Measurements from ENCODE around the gene LLCFC1.

LLCFC1 gene

GRCh38 chr7:142925413-142925812, 13.9 kb upstream of the LLCFC1 start:
- no peak overlapping the region for H3K27ac Mint-ChIP-seq

GRCh38 chr7:142927085-142927745, 12.1 kb upstream of the LLCFC1 start:
- Mint-ChIP-seq H3K9me3 (no peaks in the 10 kb centered on the region), H3K4me1 (ENCODE audit: low read depth) (no peaks in the 10 kb centered on the region), H3K27ac (no peak overlapping the region), H3K27me3 (no peaks in the 10 kb centered on the region), H3K4me3 (no peak overlapping the region), H3K36me3 (ENCODE audit: low read depth) (no peaks in the 10 kb centered on the region)

More at GRCh38 chr7:142925413-142925812, 13.9 kb upstream of the LLCFC1 start:
- Mint-ChIP-seq H3K9me3 (no peaks in the 10 kb centered on the region), H3K4me1 (ENCODE audit: low read depth) (no peaks in the 10 kb centered on the region), H3K36me3 (ENCODE audit: low read depth) (no peaks in the 10 kb centered on the region), H3K27me3 (no peaks in the 10 kb centered on the region), H3K4me3 (no peak overlapping the region)

DNA sequence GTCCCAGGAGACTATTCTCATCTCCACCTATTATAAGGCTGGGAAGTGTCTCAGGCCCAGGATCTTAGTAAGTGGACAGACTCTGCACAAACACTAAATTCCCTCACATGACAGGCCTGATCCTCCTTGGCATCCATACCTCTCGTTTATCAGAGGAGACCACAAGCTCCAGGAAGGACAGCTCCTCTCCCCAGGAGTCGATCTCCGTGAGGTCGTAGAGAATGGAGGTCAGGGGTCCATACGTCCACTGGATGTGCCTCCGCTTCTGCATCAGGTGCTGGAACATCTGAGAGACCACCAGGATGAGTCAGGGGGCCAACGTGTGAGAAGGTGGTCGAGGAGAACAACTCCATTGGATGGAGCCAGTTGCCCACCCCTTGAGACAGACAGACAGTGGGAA, 11.3 kb upstream of the LLCFC1 start:
- no peak overlapping the region for H3K4me3 Mint-ChIP-seq

DNA sequence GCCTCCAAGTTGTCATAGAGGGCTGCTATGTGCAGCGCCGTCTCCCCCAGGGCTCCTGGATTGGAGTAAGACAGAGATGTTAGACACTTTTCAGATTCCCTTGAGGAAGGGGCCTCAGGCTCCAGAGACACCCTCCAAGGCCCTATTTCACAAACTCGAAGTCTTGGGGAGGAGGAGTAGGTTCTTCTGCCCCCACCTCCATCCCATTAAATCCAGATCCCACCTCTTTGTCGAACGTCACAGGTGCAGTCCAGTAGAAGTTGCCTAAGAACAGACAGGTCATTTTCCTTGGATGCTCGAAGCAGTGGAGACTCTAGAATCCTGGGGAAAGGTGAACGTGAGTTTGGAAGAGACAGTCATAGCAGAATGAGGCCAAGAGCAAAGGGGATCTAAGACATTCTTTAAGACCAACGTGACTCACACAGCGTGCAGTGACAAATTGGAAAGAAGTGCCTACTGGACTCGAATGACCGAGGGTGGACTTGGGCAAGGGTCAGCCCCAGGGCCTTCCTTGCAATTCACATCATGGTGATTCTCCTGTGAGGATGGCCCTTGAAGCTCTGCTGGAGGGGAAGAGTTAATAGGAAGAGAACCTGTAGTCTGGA, 9.1 kb upstream of the LLCFC1 start:
- no peaks in the 10 kb centered on the region for H3K27me3 Mint-ChIP-seq
- no peak overlapping the region for H3K27ac Mint-ChIP-seq
- H3K36me3 Mint-ChIP-seq (ENCODE audit: low read depth) = no peaks in the 10 kb centered on the region
- no peaks in the 10 kb centered on the region for H3K9me3 Mint-ChIP-seq
- no peaks in the 10 kb centered on the region for H3K4me1 Mint-ChIP-seq (ENCODE audit: low read depth)
- no peak overlapping the region for H3K4me3 Mint-ChIP-seq

More for the DNA sequence above, 11.3 kb upstream of the LLCFC1 start:
- Mint-ChIP-seq H3K4me1 (ENCODE audit: low read depth) (no peaks in the 10 kb centered on the region), H3K9me3 (no peaks in the 10 kb centered on the region), H3K27ac (no peak overlapping the region), H3K36me3 (ENCODE audit: low read depth) (no peaks in the 10 kb centered on the region), H3K27me3 (no peaks in the 10 kb centered on the region)

- no peaks in the 10 kb centered on the region for H3K27me3 Mint-ChIP-seq
- H3K9me3 Mint-ChIP-seq = no peaks in the 10 kb centered on the region
- no peak overlapping the region for H3K4me3 Mint-ChIP-seq
- H3K36me3 Mint-ChIP-seq (ENCODE audit: low read depth) = no peaks in the 10 kb centered on the region
- no peak overlapping the region for H3K27ac Mint-ChIP-seq
- H3K4me1 Mint-ChIP-seq (ENCODE audit: low read depth) = no peaks in the 10 kb centered on the region
Observed at GRCh38 chr7:142932386-142933091, 6.7 kb upstream of the LLCFC1 start.

DNA sequence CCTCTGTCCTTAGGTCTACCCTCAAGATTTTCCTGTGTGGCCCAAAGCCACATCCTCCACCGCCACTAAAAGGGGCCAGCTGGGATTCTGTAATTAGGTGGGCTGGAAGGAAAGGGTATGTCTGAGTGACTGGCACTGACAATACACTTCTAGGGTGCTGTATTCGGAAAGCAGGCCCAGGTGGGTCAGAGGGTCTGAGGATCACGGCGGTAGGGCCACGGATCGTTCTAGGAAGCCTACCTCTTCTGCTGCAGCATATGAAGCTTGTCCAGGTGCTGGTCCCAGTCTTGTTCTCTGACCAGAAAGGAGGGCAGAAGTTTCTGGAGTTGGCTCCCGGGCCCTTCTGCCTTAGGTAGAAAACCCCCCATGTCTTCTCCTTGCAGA, 6.2 kb upstream of the LLCFC1 start:
- Mint-ChIP-seq H3K4me1 (ENCODE audit: low read depth) (no peaks in the 10 kb centered on the region), H3K36me3 (ENCODE audit: low read depth) (no peaks in the 10 kb centered on the region), H3K27me3 (no peaks in the 10 kb centered on the region), H3K4me3 (no peak overlapping the region), H3K27ac (no peak overlapping the region), H3K9me3 (no peaks in the 10 kb centered on the region)

GRCh38 chr7:142933624-142934023, 5.7 kb upstream of the LLCFC1 start, which contains the start of gene TRPV5:
Gene TRPV5, minus strand, starts transcription at chr7:142933746. Its CDS starts 287 bp downstream, at chr7:142933459.
- no peaks in the 10 kb centered on the region for H3K27me3 Mint-ChIP-seq
- no peaks in the 10 kb centered on the region for H3K4me1 Mint-ChIP-seq (ENCODE audit: low read depth)
- H3K9me3 Mint-ChIP-seq = no peaks in the 10 kb centered on the region
- no peaks in the 10 kb centered on the region for H3K36me3 Mint-ChIP-seq (ENCODE audit: low read depth)
- no peak within 1 kb of the TSS for H3K4me3 Mint-ChIP-seq
- no peak within 1 kb of the TSS for H3K27ac Mint-ChIP-seq

- H3K9me3 Mint-ChIP-seq = no peaks in the 10 kb centered on the region
- no peaks in the 10 kb centered on the region for H3K27me3 Mint-ChIP-seq
- no peak overlapping the region for H3K27ac Mint-ChIP-seq
- H3K4me1 Mint-ChIP-seq (ENCODE audit: low read depth) = no peaks in the 10 kb centered on the region
- no peak overlapping the region for H3K4me3 Mint-ChIP-seq
- H3K36me3 Mint-ChIP-seq (ENCODE audit: low read depth) = no peaks in the 10 kb centered on the region
Observed at GRCh38 chr7:142934056-142934455, 5.2 kb upstream of the LLCFC1 start.

- no peaks in the 10 kb centered on the region for H3K4me1 Mint-ChIP-seq (ENCODE audit: low read depth)
- H3K36me3 Mint-ChIP-seq (ENCODE audit: low read depth) = no peaks in the 10 kb centered on the region
- no peaks in the 10 kb centered on the region for H3K27me3 Mint-ChIP-seq
- H3K27ac Mint-ChIP-seq = no peak overlapping the region
- H3K9me3 Mint-ChIP-seq = no peaks in the 10 kb centered on the region
- H3K4me3 Mint-ChIP-seq = no peak overlapping the region
Observed at GRCh38 chr7:142935941-142936565, 3.2 kb upstream of the LLCFC1 start.

DNA sequence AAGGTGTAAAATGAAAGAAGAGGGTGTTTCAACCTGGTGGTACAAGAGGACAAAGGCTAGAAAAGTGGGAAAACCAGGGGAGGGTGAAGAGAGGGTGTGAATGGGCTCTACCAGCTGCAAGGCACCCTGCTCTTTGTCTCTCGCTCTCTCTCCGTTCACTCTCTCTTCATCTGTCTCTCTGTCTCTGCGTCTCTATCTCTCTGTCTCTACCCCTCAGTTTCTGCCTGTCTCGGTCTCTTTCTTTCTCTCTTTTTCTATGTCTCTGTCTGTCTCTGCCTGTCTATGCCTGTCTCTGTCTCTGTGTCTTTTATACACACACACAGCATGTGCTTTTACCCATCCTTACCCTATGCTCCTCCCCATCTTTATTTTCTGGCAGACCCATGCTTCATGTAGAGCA, 673 bp upstream of the LLCFC1 start:
- H3K27ac Mint-ChIP-seq = peak overlapping the region; percentile 4
- no peaks in the 10 kb centered on the region for H3K4me1 Mint-ChIP-seq (ENCODE audit: low read depth)
- no peaks in the 10 kb centered on the region for H3K27me3 Mint-ChIP-seq
- H3K36me3 Mint-ChIP-seq (ENCODE audit: low read depth) = no peaks in the 10 kb centered on the region
- no peak overlapping the region for H3K4me3 Mint-ChIP-seq
- no peaks in the 10 kb centered on the region for H3K9me3 Mint-ChIP-seq

GRCh38 chr7:142940966-142941535, 1.8 kb downstream of the LLCFC1 start:
- Mint-ChIP-seq H3K4me3 (no peak overlapping the region), H3K27ac (no peak overlapping the region), H3K9me3 (no peaks in the 10 kb centered on the region), H3K27me3 (no peaks in the 10 kb centered on the region), H3K36me3 (ENCODE audit: low read depth) (no peaks in the 10 kb centered on the region), H3K4me1 (ENCODE audit: low read depth) (no peaks in the 10 kb centered on the region)

DNA sequence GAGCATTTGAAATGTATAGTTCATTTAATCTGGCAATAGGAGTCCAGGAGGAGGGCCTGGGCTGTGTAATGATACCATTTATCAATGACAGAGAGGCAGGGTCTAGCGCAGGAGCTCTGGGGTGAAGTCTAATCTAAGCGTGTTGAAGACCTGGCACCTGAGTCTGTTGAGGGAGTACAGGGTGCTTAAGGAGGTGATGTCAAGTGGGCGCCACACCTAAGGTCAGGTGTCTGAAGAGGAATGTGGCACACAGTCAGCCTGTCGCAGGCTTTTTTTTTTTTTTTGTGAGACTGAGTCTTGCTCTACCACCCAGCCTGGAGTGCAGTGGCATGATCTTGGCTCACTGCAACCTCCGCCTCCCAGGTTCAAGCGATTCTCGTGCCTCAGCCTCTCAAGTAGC, 2.3 kb downstream of the LLCFC1 start:
- H3K27ac Mint-ChIP-seq = no peak overlapping the region
- no peaks in the 10 kb centered on the region for H3K36me3 Mint-ChIP-seq (ENCODE audit: low read depth)
- no peaks in the 10 kb centered on the region for H3K4me1 Mint-ChIP-seq (ENCODE audit: low read depth)
- no peak overlapping the region for H3K4me3 Mint-ChIP-seq
- no peaks in the 10 kb centered on the region for H3K27me3 Mint-ChIP-seq
- H3K9me3 Mint-ChIP-seq = no peaks in the 10 kb centered on the region

- Mint-ChIP-seq H3K4me1 (ENCODE audit: low read depth) (no peaks in the 10 kb centered on the region), H3K27me3 (no peaks in the 10 kb centered on the region), H3K9me3 (no peaks in the 10 kb centered on the region), H3K4me3 (no peak overlapping the region), H3K36me3 (ENCODE audit: low read depth) (no peaks in the 10 kb centered on the region), H3K27ac (no peak overlapping the region)
Observed at GRCh38 chr7:142942746-142943145, 3.5 kb downstream of the LLCFC1 start.

GRCh38 chr7:142943706-142944268, 4.5 kb downstream of the LLCFC1 start:
- no peaks in the 10 kb centered on the region for H3K36me3 Mint-ChIP-seq (ENCODE audit: low read depth)
- H3K4me3 Mint-ChIP-seq = no peak overlapping the region
- no peaks in the 10 kb centered on the region for H3K4me1 Mint-ChIP-seq (ENCODE audit: low read depth)
- H3K27me3 Mint-ChIP-seq = no peaks in the 10 kb centered on the region
- no peaks in the 10 kb centered on the region for H3K9me3 Mint-ChIP-seq
- no peak overlapping the region for H3K27ac Mint-ChIP-seq

GRCh38 chr7:142945001-142945400, 5.7 kb downstream of the LLCFC1 start:
- no peak overlapping the region for H3K27ac Mint-ChIP-seq
- no peaks in the 10 kb centered on the region for H3K9me3 Mint-ChIP-seq
- no peak overlapping the region for H3K4me3 Mint-ChIP-seq
- no peaks in the 10 kb centered on the region for H3K27me3 Mint-ChIP-seq
- H3K4me1 Mint-ChIP-seq (ENCODE audit: low read depth) = no peaks in the 10 kb centered on the region
- H3K36me3 Mint-ChIP-seq (ENCODE audit: low read depth) = no peaks in the 10 kb centered on the region
